ENCODE measurements around the gene THSD4.

THSD4 gene

DNA sequence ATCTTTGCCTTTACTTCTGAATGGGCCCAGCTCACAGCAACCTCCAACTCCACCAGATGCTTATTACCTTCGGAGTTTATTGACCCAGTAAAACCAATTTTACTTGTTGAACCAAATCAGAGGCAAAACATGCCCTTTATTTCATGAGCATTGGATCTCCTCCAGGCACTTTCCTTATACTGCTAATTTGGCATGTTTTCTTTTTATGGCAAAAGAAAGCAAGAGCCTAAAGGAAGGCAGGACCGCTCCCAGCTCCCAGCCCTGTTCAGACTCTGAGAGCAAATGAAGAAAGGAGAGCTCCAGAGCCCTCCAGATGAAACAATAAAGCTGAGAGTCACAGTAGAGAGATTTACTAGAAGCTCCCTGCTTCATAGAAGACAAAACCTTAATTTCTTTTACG lies 613.6 kb downstream of the THSD4 start:
- Histone ChIP-seq H3K4me1 (ENCODE audit: control insufficient read depth, insufficient read depth, low read length) (no peaks in the 10 kb centered on the region), H3K9me3 (ENCODE audit: control insufficient read depth, insufficient read depth, low read depth, low read length) (no peaks in the 10 kb centered on the region), H3K4me3 (ENCODE audit: low read depth, low read length) (no peak overlapping the region), H3K36me3 (ENCODE audit: control insufficient read depth, insufficient read depth, low read length) (no peaks in the 10 kb centered on the region), H3K27ac (ENCODE audit: low read depth, low read length) (no peak overlapping the region), H3K27me3 (ENCODE audit: control insufficient read depth, insufficient read depth, low read length) (no peaks in the 10 kb centered on the region), H3K9ac (ENCODE audit: low read length) (no peak overlapping the region)

GRCh38 chr15:71729319-71729718 lies 614.0 kb downstream of the THSD4 start:
- Histone ChIP-seq H3K9ac (ENCODE audit: low read length) (no peak overlapping the region), H3K27ac (ENCODE audit: low read depth, low read length) (no peak overlapping the region), H3K4me3 (ENCODE audit: low read depth, low read length) (no peak overlapping the region), H3K4me1 (ENCODE audit: control insufficient read depth, insufficient read depth, low read length) (no peaks in the 10 kb centered on the region), H3K9me3 (ENCODE audit: control insufficient read depth, insufficient read depth, low read depth, low read length) (no peaks in the 10 kb centered on the region), H3K27me3 (ENCODE audit: control insufficient read depth, insufficient read depth, low read length) (no peaks in the 10 kb centered on the region), H3K36me3 (ENCODE audit: control insufficient read depth, insufficient read depth, low read length) (no peaks in the 10 kb centered on the region)

GRCh38 chr15:71730277-71731144 lies 615.2 kb downstream of the THSD4 start:
- peaks cover under 1% of the 10 kb centered on the region; the same call in 1 of the 2 replicates for H3K27me3 ChIP-seq (ENCODE audit: control insufficient read depth, insufficient read depth, low read length)
- no peak overlapping the region for H3K9ac ChIP-seq (ENCODE audit: low read length)
- no peak overlapping the region for H3K27ac ChIP-seq (ENCODE audit: low read depth, low read length)
- no peaks in the 10 kb centered on the region for H3K36me3 ChIP-seq (ENCODE audit: control insufficient read depth, insufficient read depth, low read length)
- H3K4me3 ChIP-seq (ENCODE audit: low read depth, low read length) = no peak overlapping the region
- H3K9me3 ChIP-seq (ENCODE audit: control insufficient read depth, insufficient read depth, low read depth, low read length) = no peaks in the 10 kb centered on the region
- H3K4me1 ChIP-seq (ENCODE audit: control insufficient read depth, insufficient read depth, low read length) = no peaks in the 10 kb centered on the region

DNA sequence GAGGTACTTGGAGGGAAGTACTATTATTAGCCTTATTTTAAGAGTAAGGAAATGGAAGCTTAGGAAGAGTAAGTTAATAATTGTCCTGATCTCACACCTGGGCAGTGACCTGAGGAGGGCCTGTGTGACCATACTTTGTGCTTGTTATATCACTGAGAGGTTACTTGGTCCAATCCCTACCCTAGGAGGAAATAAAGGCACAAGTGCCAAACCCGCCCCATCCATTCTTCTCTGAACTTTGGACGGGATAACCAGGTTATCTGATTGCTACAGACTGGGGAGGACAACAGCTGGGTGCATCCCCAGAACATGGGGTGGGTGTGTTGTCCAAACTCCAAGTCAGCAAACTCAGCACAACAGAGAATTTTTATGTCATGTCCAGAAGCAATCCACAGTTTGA lies 617.4 kb downstream of the THSD4 start:
- H3K9me3 ChIP-seq (ENCODE audit: control insufficient read depth, insufficient read depth, low read depth, low read length) = no peaks in the 10 kb centered on the region
- H3K27ac ChIP-seq (ENCODE audit: low read depth, low read length) = no peak overlapping the region
- no peaks in the 10 kb centered on the region for H3K4me1 ChIP-seq (ENCODE audit: control insufficient read depth, insufficient read depth, low read length)
- H3K9ac ChIP-seq (ENCODE audit: low read length) = no peak overlapping the region
- peaks cover 11% of the 10 kb centered on the region; the same call in 1 of the 2 replicates for H3K27me3 ChIP-seq (ENCODE audit: control insufficient read depth, insufficient read depth, low read length)
- no peaks in the 10 kb centered on the region for H3K36me3 ChIP-seq (ENCODE audit: control insufficient read depth, insufficient read depth, low read length)
- H3K4me3 ChIP-seq (ENCODE audit: low read depth, low read length) = no peak overlapping the region

DNA sequence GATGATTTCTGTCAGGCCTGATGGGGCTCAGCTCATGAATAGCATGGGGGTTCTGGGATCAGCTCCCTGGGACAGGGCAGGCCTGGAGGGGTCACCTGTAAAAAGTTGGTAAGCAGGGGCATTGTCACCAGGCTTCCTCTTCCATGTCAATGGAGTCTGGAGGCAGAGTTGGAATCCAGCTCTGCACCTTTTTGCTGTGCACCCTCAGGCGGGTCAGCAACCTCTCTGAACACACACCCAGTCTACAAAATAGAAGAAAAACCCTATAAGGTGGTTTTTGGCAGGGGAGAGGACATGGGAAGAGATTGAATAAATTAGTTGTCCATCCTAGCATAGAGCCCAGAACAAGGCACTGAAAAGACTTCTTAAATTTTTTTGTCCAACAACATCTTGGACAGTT lies 617.9 kb downstream of the THSD4 start:
- Histone ChIP-seq H3K4me3 (ENCODE audit: low read depth, low read length) (no peak overlapping the region), H3K9me3 (ENCODE audit: control insufficient read depth, insufficient read depth, low read depth, low read length) (no peaks in the 10 kb centered on the region), H3K27ac (ENCODE audit: low read depth, low read length) (no peak overlapping the region), H3K9ac (ENCODE audit: low read length) (no peak overlapping the region), H3K27me3 (ENCODE audit: control insufficient read depth, insufficient read depth, low read length) (peaks cover 11% of the 10 kb centered on the region; the same call in 1 of the 2 replicates), H3K36me3 (ENCODE audit: control insufficient read depth, insufficient read depth, low read length) (no peaks in the 10 kb centered on the region), H3K4me1 (ENCODE audit: control insufficient read depth, insufficient read depth, low read length) (no peaks in the 10 kb centered on the region)

GRCh38 chr15:71734709-71735384 lies 619.6 kb downstream of the THSD4 start:
- Histone ChIP-seq H3K36me3 (ENCODE audit: control insufficient read depth, insufficient read depth, low read length) (no peaks in the 10 kb centered on the region), H3K9me3 (ENCODE audit: control insufficient read depth, insufficient read depth, low read depth, low read length) (no peaks in the 10 kb centered on the region), H3K4me3 (ENCODE audit: low read depth, low read length) (no peak overlapping the region), H3K9ac (ENCODE audit: low read length) (no peak overlapping the region), H3K27me3 (ENCODE audit: control insufficient read depth, insufficient read depth, low read length) (peaks cover 11% of the 10 kb centered on the region; the same call in 1 of the 2 replicates), H3K27ac (ENCODE audit: low read depth, low read length) (no peak overlapping the region), H3K4me1 (ENCODE audit: control insufficient read depth, insufficient read depth, low read length) (no peaks in the 10 kb centered on the region)

GRCh38 chr15:71735385-71735757 lies 620.1 kb downstream of the THSD4 start:
- Histone ChIP-seq H3K4me3 (ENCODE audit: low read depth, low read length) (no peak overlapping the region), H3K27ac (ENCODE audit: low read depth, low read length) (no peak overlapping the region), H3K36me3 (ENCODE audit: control insufficient read depth, insufficient read depth, low read length) (no peaks in the 10 kb centered on the region), H3K9me3 (ENCODE audit: control insufficient read depth, insufficient read depth, low read depth, low read length) (no peaks in the 10 kb centered on the region), H3K4me1 (ENCODE audit: control insufficient read depth, insufficient read depth, low read length) (no peaks in the 10 kb centered on the region), H3K27me3 (ENCODE audit: control insufficient read depth, insufficient read depth, low read length) (peaks cover 11% of the 10 kb centered on the region; the same call in 1 of the 2 replicates), H3K9ac (ENCODE audit: low read length) (no peak overlapping the region)

GRCh38 chr15:71736286-71736947 lies 621.1 kb downstream of the THSD4 start:
- Histone ChIP-seq H3K4me3 (ENCODE audit: low read depth, low read length) (no peak overlapping the region), H3K27me3 (ENCODE audit: control insufficient read depth, insufficient read depth, low read length) (peaks cover 11% of the 10 kb centered on the region; the same call in 1 of the 2 replicates), H3K4me1 (ENCODE audit: control insufficient read depth, insufficient read depth, low read length) (no peaks in the 10 kb centered on the region), H3K9ac (ENCODE audit: low read length) (no peak overlapping the region), H3K9me3 (ENCODE audit: control insufficient read depth, insufficient read depth, low read depth, low read length) (no peaks in the 10 kb centered on the region), H3K27ac (ENCODE audit: low read depth, low read length) (no peak overlapping the region), H3K36me3 (ENCODE audit: control insufficient read depth, insufficient read depth, low read length) (no peaks in the 10 kb centered on the region)

GRCh38 chr15:71737761-71738160 lies 622.5 kb downstream of the THSD4 start:
- Histone ChIP-seq H3K27me3 (ENCODE audit: control insufficient read depth, insufficient read depth, low read length) (peaks cover 11% of the 10 kb centered on the region; the same call in 1 of the 2 replicates), H3K27ac (ENCODE audit: low read depth, low read length) (no peak overlapping the region), H3K9me3 (ENCODE audit: control insufficient read depth, insufficient read depth, low read depth, low read length) (no peaks in the 10 kb centered on the region), H3K4me3 (ENCODE audit: low read depth, low read length) (no peak overlapping the region), H3K36me3 (ENCODE audit: control insufficient read depth, insufficient read depth, low read length) (no peaks in the 10 kb centered on the region), H3K4me1 (ENCODE audit: control insufficient read depth, insufficient read depth, low read length) (no peaks in the 10 kb centered on the region), H3K9ac (ENCODE audit: low read length) (no peak overlapping the region)

GRCh38 chr15:71739355-71739754 lies 624.1 kb downstream of the THSD4 start:
- Histone ChIP-seq H3K9ac (ENCODE audit: low read length) (no peak overlapping the region), H3K27ac (ENCODE audit: low read depth, low read length) (no peak overlapping the region), H3K4me1 (ENCODE audit: control insufficient read depth, insufficient read depth, low read length) (no peaks in the 10 kb centered on the region), H3K36me3 (ENCODE audit: control insufficient read depth, insufficient read depth, low read length) (no peaks in the 10 kb centered on the region), H3K9me3 (ENCODE audit: control insufficient read depth, insufficient read depth, low read depth, low read length) (no peaks in the 10 kb centered on the region), H3K4me3 (ENCODE audit: low read depth, low read length) (no peak overlapping the region), H3K27me3 (ENCODE audit: control insufficient read depth, insufficient read depth, low read length) (peaks cover 11% of the 10 kb centered on the region; the same call in 1 of the 2 replicates)

DNA sequence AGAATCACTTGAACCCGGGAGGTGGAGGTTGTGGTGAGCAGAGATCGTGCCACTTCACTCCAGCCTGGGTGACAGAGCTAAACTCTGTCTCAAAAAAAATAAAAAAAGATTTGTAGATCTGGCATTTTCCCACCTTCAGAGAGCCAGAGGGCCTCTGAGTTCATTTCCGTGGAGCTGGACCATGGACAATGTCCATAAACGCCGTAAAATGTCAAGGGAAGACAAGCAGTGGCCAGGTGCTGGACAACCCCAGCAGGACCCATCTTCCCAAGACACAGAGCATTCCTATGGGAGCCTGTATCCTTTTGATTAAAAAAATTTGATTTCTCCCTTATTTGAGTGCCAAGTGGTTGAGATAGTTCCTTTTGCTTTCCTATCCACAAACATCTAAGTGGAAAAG lies 627.7 kb downstream of the THSD4 start:
- Histone ChIP-seq H3K27ac (ENCODE audit: low read depth, low read length) (no peak overlapping the region), H3K27me3 (ENCODE audit: control insufficient read depth, insufficient read depth, low read length) (no peaks in the 10 kb centered on the region)

More for the DNA sequence above, 627.7 kb downstream of the THSD4 start:
- H3K9me3 ChIP-seq (ENCODE audit: control insufficient read depth, insufficient read depth, low read depth, low read length) = no peaks in the 10 kb centered on the region
- H3K4me1 ChIP-seq (ENCODE audit: control insufficient read depth, insufficient read depth, low read length) = no peaks in the 10 kb centered on the region
- H3K4me3 ChIP-seq (ENCODE audit: low read depth, low read length) = no peak overlapping the region
- no peak overlapping the region for H3K9ac ChIP-seq (ENCODE audit: low read length)
- H3K36me3 ChIP-seq (ENCODE audit: control insufficient read depth, insufficient read depth, low read length) = no peaks in the 10 kb centered on the region

All from HUES6 (cell line).